HepG2 (cell line): ENCODE data around the gene CAB39. TPM values are rescaled to one million over a fixed set of nuclear protein-coding genes. Genes with fewer than 3 reads are reported as not detected.
A peak's percentile ranks its signal among the peaks of the same experiment; 100 is the strongest.

Experiments used
- ATF2 ChIP-seq: sonication (generic); formaldehyde crosslinking; IDR thresholded peaks from 2 replicates; pipeline ENCODE4 v1.4.0; 2020; ENCODE audit warnings: missing genetic modification reagents
- BRCA1 ChIP-seq: sonication (generic); formaldehyde crosslinking; IDR thresholded peaks from 2 replicates; pipeline ENCODE4 v1.4.0; 2020; ENCODE audit warnings: missing genetic modification reagents
- E2F1 ChIP-seq: sonication (generic); formaldehyde crosslinking; IDR thresholded peaks from 2 replicates; pipeline ENCODE4 v1.5.0; 2020; ENCODE audit warnings: missing genetic modification reagents
- HMG20A ChIP-seq: IDR thresholded peaks from 2 replicates; pipeline ENCODE4 v1.6.1; 2016; ENCODE audit warnings: borderline replicate concordance
- KDM5A ChIP-seq: fragments of 200-600 bp; sonication (generic); IDR thresholded peaks from 2 replicates; pipeline ENCODE4 v1.7.0; 2018; ENCODE audit warnings: antibody characterized with exemption, mild to moderate bottlenecking, low read length, borderline replicate concordance
- MBNL3 ChIP-seq: fragments of 250-450 bp; sonication (Bioruptor Pico); conservative IDR thresholded peaks from 2 replicates; pipeline ENCODE4 v1.8.0; 2022; ENCODE audit warnings: mild to moderate bottlenecking, inconsistent platforms
- NAIF1 ChIP-seq: sonication (generic); formaldehyde crosslinking; IDR thresholded peaks from 2 replicates; pipeline ENCODE4 v1.5.0; 2020; ENCODE audit warnings: mild to moderate bottlenecking, missing genetic modification reagents, borderline replicate concordance
- NFATC3 ChIP-seq: sonication (generic); formaldehyde crosslinking; IDR thresholded peaks from 2 replicates; pipeline ENCODE4 v1.5.1; 2020; ENCODE audit warnings: mild to moderate bottlenecking, missing genetic modification reagents
- NONO ChIP-seq, 2 experiments: fragments of 450-650 bp in 1 of 2; sonication (generic) in 1 of 2; formaldehyde crosslinking in 1 of 2; IDR thresholded peaks in 1 of 2; conservative IDR thresholded peaks in 1 of 2; 2 replicates each; pipeline versions ENCODE4 v1.6.1 to v1.8.0; 2017 to 2022; ENCODE audit warnings: mild to moderate bottlenecking in 1 of 2, missing genetic modification reagents in 1 of 2, moderate library complexity in 1 of 2
- PHF8 ChIP-seq: sonication (generic); formaldehyde crosslinking; IDR thresholded peaks from 2 replicates; pipeline ENCODE4 v1.5.0; 2020; ENCODE audit warnings: missing genetic modification reagents
- POLR2G ChIP-seq: fragments of 200-400 bp; formaldehyde crosslinking; IDR thresholded peaks from 2 replicates; pipeline ENCODE4 v1.6.1; 2018; ENCODE audit warnings: mild to moderate bottlenecking, low read depth, low read length, moderate library complexity
- PRMT3 ChIP-seq: sonication (generic); formaldehyde crosslinking; IDR thresholded peaks from 2 replicates; pipeline ENCODE4 v1.8.1; 2022; ENCODE audit warnings: low read depth, mild to moderate bottlenecking, moderate library complexity, missing genetic modification reagents, borderline replicate concordance
- RXRB ChIP-seq: IDR thresholded peaks from 2 replicates; pipeline ENCODE4 v1.6.1; 2016; ENCODE audit warnings: borderline replicate concordance, missing genetic modification reagents, missing compliant biosample characterization
- STAG1 ChIP-seq: sonication (generic); formaldehyde crosslinking; IDR thresholded peaks from 2 replicates; pipeline ENCODE4 v1.4.0; 2020; ENCODE audit warnings: missing genetic modification reagents
- TOE1 ChIP-seq: sonication (generic); formaldehyde crosslinking; IDR thresholded peaks from 2 replicates; pipeline ENCODE4 v1.4.0; 2020; ENCODE audit warnings: mild to moderate bottlenecking, missing genetic modification reagents
- XRCC5 ChIP-seq: fragments of 200-400 bp; formaldehyde crosslinking; optimal IDR thresholded peaks from 2 replicates; pipeline ENCODE3; 2017; ENCODE audit warnings: mild to moderate bottlenecking, low read length
- ZBTB26 ChIP-seq: IDR thresholded peaks from 2 replicates; pipeline ENCODE4 v1.6.1; 2016; ENCODE audit warnings: missing compliant biosample characterization, missing genetic modification reagents, borderline replicate concordance
- ZFP1 ChIP-seq: IDR thresholded peaks from 2 replicates; pipeline ENCODE4 v1.6.1; 2016
- ZMYM2 ChIP-seq: sonication (generic); formaldehyde crosslinking; IDR thresholded peaks from 2 replicates; pipeline ENCODE4 v1.8.0; 2022; ENCODE audit warnings: mild to moderate bottlenecking, missing genetic modification reagents
- ZMYM4 ChIP-seq: sonication (generic); formaldehyde crosslinking; IDR thresholded peaks from 2 replicates; pipeline ENCODE4 v1.8.1; 2023; ENCODE audit warnings: mild to moderate bottlenecking, missing genetic modification reagents
- ZNF33A ChIP-seq: sonication (generic); formaldehyde crosslinking; IDR thresholded peaks from 2 replicates; pipeline ENCODE4 v1.5.1; 2020; ENCODE audit warnings: missing genetic modification reagents, mild to moderate bottlenecking, moderate library complexity, borderline replicate concordance
- ZNF569 ChIP-seq: sonication (generic); formaldehyde crosslinking; IDR thresholded peaks from 2 replicates; pipeline ENCODE4 v1.5.0; 2020; ENCODE audit warnings: mild to moderate bottlenecking, missing genetic modification reagents, moderate library complexity, borderline replicate concordance
- ZNF670 ChIP-seq: sonication (generic); formaldehyde crosslinking; IDR thresholded peaks from 2 replicates; pipeline ENCODE4 v1.8.0; 2022; ENCODE audit warnings: mild to moderate bottlenecking, missing genetic modification reagents, borderline replicate concordance
- ZNF724P ChIP-seq: sonication (generic); formaldehyde crosslinking; IDR thresholded peaks from 2 replicates; pipeline ENCODE4 v1.8.0; 2022; ENCODE audit warnings: missing genetic modification reagents, borderline replicate concordance
- polyA plus RNA-seq, 8 experiments: library from polyadenylated mRNA; depleted of rRNA in 3 of 8; stranded (reverse) in 7 of 8; unstranded in 1 of 8; fragments of >200 nt; fragmentation: Illumina TruSeq in 4 of 8; extraction: Trizol in 4 of 8; gene quantifications; 2 replicates each; pipeline versions ENCODE4 v1.2.1 to v1.2.3, GENCODE V29; 2011 to 2016; ENCODE audit warnings: low read depth in 4 of 8, missing spikeins in 1 of 8, mixed read lengths in 1 of 8; ENCODE audit not compliant: insufficient read depth in 1 of 8
- total RNA-seq, 5 experiments: library from RNA; depleted of rRNA; stranded (reverse); fragments of >200 nt; fragmentation: Illumina TruSeq; extraction: Trizol; gene quantifications; 2 replicates each; pipeline ENCODE4 v1.2.3, GENCODE V29; 2016; ENCODE audit warnings: low read depth in 1 of 5
- TF ChIP-seq, protein P1 (sequence below): IDR thresholded peaks from 2 replicates; pipeline ENCODE4 v1.6.1; 2016; ENCODE audit warnings: low read depth, borderline replicate concordance
- TF ChIP-seq, protein P2 (sequence below): sonication (generic); formaldehyde crosslinking; IDR thresholded peaks from 2 replicates; pipeline ENCODE4 v1.4.0; 2020; ENCODE audit warnings: missing genetic modification reagents

Gene CAB39
- total and polyA plus RNA-seq, 2 of the 13 experiments (the other 11 are each of a cell fraction or from before 2014, with no cell fraction given): 19.3 to 45.3 TPM

- TF ChIP-seq POLR2G (no peak), ZMYM2 (CRISPR knock-in tag) (peak; percentile 50; the same call in 1 of the 2 replicates), ZNF569 (CRISPR knock-in tag) (no peak), ZMYM4 (peak; percentile 85), NAIF1 (CRISPR knock-in tag) (no peak), PHF8 (peak; percentile 56), KDM5A (no peak), HMG20A (CRISPR knock-in tag) (peak; percentile 36; the same call in 1 of the 2 replicates), E2F1 (CRISPR knock-in tag) (0 out of 2 replicates have a peak, but pooled peaks have one; percentile 54), XRCC5 (peak; percentile 97), ZNF33A (CRISPR knock-in tag) (0 out of 2 replicates have a peak, but pooled peaks have one; percentile 65), ATF2 (CRISPR knock-in tag) (peak; percentile 70; the same call in 1 of the 2 replicates), BRCA1 (CRISPR knock-in tag) (0 out of 2 replicates have a peak, but pooled peaks have one; percentile 42), RXRB (CRISPR knock-in tag) (peak; percentile 56; the same call in 1 of the 2 replicates), NFATC3 (CRISPR knock-in tag) (no peak), ZBTB26 (peak; percentile 43; the same call in 1 of the 2 replicates), STAG1 (CRISPR knock-in tag) (peak; percentile 68), NONO (IDR thresholded peaks at IDR 0.05) (no peak), NONO (CRISPR knock-in tag; conservative IDR thresholded peaks at IDR 0.05) (0 out of 2 replicates have a peak, but pooled peaks have one; percentile 28), MBNL3 (CRISPR knock-in tag) (no peak), TOE1 (CRISPR knock-in tag) (0 out of 2 replicates have a peak, but pooled peaks have one; percentile 76), ZNF670 (CRISPR knock-in tag) (0 out of 2 replicates have a peak, but pooled peaks have one; percentile 26), PRMT3 (CRISPR knock-in tag) (no peak), ZNF724P (CRISPR knock-in tag) (peak; percentile 63; the same call in 1 of the 2 replicates), ZFP1 (CRISPR knock-in tag) (no peak)
- TF ChIP-seq, protein P1, sequence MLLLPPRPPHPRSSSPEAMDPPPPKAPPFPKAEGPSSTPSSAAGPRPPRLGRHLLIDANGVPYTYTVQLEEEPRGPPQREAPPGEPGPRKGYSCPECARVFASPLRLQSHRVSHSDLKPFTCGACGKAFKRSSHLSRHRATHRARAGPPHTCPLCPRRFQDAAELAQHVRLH: peak; percentile 52; the same call in 1 of the 2 replicates
- TF ChIP-seq, protein P2, sequence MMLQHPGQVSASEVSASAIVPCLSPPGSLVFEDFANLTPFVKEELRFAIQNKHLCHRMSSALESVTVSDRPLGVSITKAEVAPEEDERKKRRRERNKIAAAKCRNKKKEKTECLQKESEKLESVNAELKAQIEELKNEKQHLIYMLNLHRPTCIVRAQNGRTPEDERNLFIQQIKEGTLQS: 0 out of 2 replicates have a peak, but pooled peaks have one; percentile 19
These were observed 135.3 kb downstream of the CAB39 start (continued) for GRCh38 chr2:230847883-230848388.
